Lung microvascular endothelial cell (primary cell): ENCODE measurements around the gene RPS6KA4. TPM values are rescaled to one million over a fixed set of nuclear protein-coding genes. Genes with fewer than 3 reads are reported as not detected.

Experiments
- DNase-seq, 2 donors: peaks; one replicate each; pipeline versions ENCODE4 v3.0.0 to v3.0.0-alpha.2; 2010; ENCODE audit warnings: low read depth in 2 of 2
- total RNA-seq: library from RNA; depleted of rRNA; stranded (reverse); fragments of >200 nt; gene quantifications from 2 replicates; pipeline ENCODE4 v1.2.1, GENCODE V29; 2014

The RPS6KA4 gene
- total RNA-seq, 1 donor from 2014 or later = 24.8 TPM

GRCh38 chr11:64364911-64365310, 5.9 kb downstream of the RPS6KA4 start:
- no peak for DNase-seq

DNA sequence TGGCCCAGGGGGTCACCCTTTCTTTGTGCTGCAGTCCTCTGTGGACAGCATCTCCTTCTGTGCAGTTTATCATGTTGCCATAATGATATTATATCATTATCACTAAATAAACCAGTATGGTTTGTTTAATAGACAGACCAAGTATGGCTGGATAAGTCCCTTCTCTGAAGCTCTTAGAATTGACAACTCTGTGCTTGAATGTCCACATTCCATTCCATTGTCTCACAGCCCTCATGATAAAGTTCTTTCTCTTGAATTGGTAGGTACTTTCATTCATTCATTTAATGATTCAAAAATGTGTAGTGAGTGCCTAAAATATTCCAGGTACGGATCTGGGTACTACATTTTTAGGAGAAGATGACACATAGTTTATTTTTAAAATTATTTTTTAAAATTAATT, 7.8 kb downstream of the RPS6KA4 start:
- no peak for DNase-seq

DNA sequence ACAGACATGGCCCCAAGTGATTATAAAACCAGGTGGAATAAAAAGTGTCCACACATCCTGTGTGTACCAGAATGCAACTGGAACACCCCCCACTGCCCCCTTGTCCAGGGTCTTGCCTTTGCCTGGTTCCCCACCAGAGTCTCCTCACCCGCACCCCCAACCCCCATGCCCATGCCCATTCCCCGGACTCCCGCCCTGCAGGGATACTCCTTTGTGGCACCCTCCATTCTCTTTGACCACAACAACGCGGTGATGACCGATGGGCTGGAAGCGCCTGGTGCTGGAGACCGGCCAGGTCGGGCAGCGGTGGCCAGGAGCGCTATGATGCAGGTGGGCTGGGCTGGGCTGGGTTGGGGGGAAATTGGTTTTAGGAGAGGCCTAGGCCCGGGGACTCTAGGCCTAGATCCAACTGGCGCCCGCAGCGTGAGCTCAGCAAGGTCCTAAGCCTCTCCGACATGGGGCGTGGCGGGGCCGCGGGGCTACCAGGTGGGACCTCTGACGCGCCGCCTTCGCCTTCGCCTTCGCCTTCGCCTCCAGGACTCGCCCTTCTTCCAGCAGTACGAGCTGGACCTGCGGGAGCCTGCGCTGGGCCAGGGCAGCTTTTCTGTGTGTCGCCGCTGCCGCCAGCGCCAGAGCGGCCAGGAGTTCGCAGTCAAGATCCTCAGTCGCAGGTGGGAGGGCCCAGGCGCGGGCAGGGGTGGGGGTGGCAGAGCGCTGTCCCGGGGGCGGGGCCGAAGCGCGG, 9.1 kb downstream of the RPS6KA4 start:
- DNase-seq = no peak

DNA sequence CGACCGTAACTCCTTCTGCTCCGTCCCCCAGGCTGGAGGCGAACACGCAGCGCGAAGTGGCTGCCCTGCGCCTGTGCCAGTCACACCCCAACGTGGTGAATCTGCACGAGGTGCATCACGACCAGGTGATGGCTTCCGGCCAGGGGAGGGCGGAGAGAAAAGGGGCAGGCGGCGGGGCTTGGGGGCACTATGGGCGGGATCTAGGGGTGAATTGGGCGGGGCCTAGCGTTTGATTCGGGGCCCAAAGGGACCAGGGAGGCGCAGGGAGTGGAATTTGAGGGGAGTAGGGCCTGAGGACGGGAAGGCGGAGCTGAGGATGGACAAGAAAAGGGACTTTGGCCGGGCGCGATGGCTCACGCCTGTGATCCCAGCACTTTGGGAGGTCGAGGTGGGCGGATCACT, 9.7 kb downstream of the RPS6KA4 start:
- DNase-seq = no peak

DNA sequence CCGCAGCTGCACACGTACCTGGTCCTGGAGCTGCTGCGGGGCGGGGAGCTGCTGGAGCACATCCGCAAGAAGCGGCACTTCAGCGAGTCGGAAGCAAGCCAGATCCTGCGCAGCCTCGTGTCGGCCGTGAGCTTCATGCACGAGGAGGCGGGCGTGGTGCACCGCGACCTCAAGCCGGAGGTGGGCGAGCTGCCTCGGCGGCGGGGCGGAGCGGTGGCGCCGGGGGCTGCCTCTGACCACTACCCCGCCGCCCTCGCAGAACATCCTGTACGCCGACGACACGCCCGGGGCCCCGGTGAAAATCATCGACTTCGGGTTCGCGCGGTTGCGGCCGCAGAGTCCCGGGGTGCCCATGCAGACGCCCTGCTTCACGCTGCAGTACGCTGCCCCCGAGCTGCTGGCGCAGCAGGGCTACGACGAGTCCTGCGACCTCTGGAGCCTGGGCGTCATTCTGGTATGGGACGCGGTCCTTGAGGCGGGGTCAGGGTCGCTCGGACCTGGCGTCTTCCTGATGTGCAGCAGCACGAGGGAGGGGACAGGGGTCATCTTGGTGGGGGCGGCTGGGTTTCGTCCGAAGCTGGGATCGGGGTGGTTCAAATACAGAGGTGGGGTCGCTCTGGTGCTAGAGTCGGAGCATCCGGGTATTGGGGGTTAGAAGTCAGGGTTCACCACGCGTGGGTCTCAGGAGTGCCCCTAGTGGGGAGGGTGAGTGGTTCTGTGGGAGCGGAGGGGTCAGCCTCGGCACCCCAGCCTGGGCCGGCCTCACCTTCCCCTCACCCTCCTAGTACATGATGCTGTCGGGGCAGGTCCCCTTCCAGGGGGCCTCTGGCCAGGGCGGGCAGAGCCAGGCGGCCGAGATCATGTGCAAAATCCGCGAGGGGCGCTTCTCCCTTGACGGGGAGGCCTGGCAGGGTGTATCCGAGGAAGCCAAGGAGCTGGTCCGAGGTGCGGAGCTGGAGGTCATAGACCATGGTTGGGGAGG, 10.8 kb downstream of the RPS6KA4 start:
- no peak for DNase-seq

- no peak for DNase-seq
These were observed 12.2 kb downstream of the RPS6KA4 start for GRCh38 chr11:64371201-64371600.

- DNase-seq = no peak
These were observed 13.1 kb downstream of the RPS6KA4 start for GRCh38 chr11:64372021-64372420.

DNA sequence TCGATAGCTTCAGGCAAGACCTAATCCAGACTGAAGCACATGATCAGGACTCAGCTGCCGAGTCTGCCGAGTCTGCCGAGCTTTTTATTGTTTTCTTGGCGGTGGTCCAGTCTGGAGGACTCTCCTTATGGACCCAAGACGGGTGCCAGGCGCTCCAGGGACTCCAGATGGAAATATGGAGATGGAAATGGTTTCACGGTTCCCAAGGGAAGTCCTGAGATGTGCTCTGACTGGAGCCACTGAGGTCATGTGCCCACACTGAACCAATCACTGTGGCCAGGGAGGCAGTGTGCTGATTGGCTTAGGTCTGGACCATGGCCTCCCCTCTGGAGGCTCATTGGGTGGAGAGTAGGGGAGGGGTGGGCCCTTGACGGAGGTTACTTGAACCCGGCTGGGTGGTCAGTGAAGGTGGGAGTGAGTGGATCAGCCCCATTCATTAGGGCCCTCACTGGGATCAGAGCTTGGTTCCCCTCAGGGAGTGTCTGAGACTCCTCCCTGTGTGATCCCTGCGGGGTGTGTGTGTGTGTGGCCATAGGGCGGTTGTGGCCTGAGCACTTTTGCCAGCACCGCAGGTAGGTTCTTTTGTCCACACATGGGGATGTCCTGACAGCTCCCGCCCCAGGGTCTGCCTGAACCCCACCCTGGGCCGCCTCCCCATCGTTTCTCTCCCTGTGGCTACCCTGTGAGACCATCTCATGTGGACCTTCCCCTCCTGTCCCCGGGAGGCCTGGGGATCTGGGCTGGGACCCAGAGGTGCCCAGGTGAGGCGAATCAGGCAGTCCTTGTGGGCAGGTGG, 14.0 kb downstream of the RPS6KA4 start:
- no peak for DNase-seq

- no peak for DNase-seq
These were observed 14.6 kb downstream of the RPS6KA4 start for GRCh38 chr11:64373598-64373974.

DNA sequence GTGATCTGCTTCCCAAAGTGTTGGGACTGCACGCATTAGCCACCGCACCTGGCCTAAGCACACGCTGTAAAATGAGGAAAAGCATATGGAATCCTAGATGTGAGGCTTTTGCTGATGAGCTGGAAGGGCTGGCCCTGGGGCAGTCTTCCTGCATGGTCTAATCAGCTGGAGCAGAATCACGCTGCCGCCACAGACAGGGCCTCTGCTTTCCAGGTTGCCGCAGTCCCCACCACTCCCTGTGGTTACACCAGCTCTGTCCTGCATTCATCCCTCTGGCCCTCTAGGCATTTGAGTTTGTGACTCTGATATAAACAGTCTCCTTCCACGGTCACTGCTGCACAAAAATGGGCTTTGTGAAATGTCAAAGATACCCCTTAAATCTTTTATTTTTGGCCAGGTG, 17.1 kb downstream of the RPS6KA4 start:
- DNase-seq = no peak

GRCh38 chr11:64378335-64378880, 19.4 kb downstream of the RPS6KA4 start:
- no peak for DNase-seq

DNA sequence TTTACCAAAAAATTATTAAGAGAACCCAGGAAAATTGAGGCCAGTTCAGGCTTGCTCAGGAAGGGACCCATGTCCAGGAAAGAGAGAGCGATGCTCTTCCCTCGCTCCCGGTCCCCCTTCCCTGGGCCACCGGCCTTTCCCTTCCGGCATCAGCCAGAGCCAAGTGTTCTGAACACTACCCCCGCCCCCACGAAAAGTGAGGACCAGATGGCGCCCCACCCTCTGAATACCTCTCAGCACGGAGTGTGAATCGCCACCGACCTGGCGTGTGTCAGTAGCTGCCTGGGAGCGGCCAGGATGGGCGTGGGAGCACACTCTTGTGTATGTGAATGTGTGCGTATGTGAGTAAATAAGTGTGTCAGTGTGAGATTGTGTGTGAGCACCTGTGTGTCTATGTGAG, 20.2 kb downstream of the RPS6KA4 start:
- no peak for DNase-seq

DNA sequence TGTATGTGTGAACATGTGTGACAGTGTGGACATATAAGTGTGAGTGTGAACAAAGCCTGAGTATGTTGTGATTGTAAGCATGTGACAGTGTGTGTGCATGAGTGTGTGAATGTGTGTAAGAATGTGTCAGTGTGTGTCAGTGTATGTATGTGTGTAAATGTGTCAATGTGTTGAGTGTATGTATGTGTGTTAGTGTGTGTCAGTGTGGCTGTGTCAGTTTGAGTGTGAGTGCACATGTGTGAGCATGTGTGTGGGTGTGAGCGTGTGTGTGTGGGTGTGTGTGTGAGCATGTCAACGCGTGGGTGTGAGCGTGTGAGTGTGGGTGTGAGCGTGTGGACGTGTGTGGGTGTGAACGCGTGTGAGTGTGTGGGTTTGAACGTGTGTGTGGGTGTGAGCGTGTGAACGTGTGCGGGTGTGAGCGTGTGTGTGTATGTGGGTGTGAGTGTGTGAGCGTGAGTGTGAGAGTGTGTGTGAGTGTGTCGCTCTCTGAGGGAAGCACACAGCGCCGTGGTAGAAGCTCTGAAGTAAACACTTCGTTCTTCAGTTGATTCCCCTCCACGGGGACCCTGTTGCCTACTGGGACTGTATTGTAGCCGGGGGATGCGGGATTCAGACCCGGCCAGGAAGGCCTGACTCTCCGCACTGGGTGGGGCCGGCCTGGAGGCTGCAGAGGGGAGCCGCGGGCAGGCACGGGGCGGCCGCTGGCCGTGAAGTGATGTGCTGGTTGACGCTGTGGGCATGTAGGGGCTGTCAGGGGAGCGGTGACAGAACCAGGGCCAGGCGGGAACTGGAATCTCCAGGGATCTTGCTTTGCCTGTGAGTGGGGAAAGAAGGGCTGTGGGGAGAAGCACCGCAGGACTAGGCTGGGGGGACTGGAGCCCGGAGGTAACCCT, 21.1 kb downstream of the RPS6KA4 start:
- DNase-seq = no peak

DNA sequence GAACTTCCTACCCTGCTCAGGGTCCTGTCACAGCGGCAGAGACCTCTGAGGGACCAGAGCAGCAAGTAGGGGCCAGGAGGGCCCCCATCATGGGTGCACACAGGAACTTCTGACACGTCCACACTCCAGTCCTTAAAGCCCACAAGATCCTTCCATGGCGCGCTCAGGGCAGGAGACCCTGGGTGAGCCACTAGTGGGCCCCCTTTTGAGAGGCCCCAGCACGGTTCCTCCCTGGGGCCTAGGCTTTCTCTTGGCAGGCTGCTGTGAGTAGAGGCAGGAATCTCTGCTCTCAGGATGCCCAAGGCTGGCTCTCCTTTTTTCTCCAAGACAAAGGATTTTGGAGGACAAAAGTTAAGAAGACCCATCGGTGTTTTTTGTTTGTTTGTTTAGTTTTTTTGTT, 22.4 kb downstream of the RPS6KA4 start:
- DNase-seq = no peak

DNA sequence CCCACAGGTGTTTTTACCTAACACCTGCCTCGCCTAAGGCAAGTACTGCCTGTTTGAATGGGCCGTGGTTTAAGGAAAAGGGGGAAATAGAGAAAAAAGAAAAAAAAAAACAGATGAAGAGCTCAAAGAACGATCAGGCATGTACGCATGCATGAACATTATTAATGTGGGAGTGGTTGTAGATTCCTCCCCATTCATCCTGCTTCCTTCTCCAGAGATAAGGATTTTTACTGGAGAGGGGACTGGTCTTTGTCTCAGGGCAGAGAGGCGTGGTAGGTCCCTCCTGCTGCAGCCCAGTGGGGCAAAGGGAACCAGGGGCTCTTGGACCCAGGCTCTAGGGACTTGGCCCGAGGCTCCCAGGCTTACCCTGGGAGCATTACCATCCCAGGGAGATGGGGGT, 23.1 kb downstream of the RPS6KA4 start:
- DNase-seq = no peak

GRCh38 chr11:64382586-64382985, 23.6 kb downstream of the RPS6KA4 start:
- no peak for DNase-seq

GRCh38 chr11:64383580-64383979, 24.6 kb downstream of the RPS6KA4 start:
- DNase-seq = no peak

GRCh38 chr11:64384028-64384737, 25.2 kb downstream of the RPS6KA4 start:
- DNase-seq = no peak

- peak in 1 of 2 donors; percentile 79 for DNase-seq
These were observed 26.3 kb downstream of the RPS6KA4 start for GRCh38 chr11:64384981-64385944.
